Measurements from ENCODE around the gene AFF3.

GRCh38 chr2:99899882-99900281 lies 242.5 kb downstream of the AFF3 start:
- TF ChIP-seq POLR2A (IDR thresholded peaks at IDR 0.05) (no peak), POLR2AphosphoS5 (IDR thresholded peaks at IDR 0.05) (no peak)
